Common myeloid progenitor, CD34-positive (primary cell): Measurements from ENCODE around the gene MIEF1.

Experiments used
- CTCF ChIA-PET: fragments of 350-600 bp; sonication (Branson Sonifier 250); formaldehyde crosslinking; loops from one replicate; lab custom pipeline; 2021; ENCODE audit warnings: antibody characterized with exemption; lab: Charles Lee
- POLR2A ChIA-PET: fragments of 350-600 bp; sonication (Branson Sonifier 250); formaldehyde crosslinking; loops from one replicate; lab custom pipeline; 2021; ENCODE audit warnings: antibody characterized with exemption; lab: Charles Lee
- DNase-seq, 3 donors: peaks; one replicate each; pipeline versions ENCODE4 v3.0.0 to v3.0.0-alpha.2; 2013
- H3K27ac ChIP-seq, 2 experiments: 1 replicate in 1 of 2; 2 replicates in 1 of 2; pipeline ENCODE4 v1.7.0; 2013; ENCODE audit warnings: inconsistent platforms in 2 of 2, low read length in 2 of 2, mild to moderate bottlenecking in 2 of 2, low read depth in 1 of 2, moderate library complexity in 1 of 2; ENCODE audit not compliant: severe bottlenecking in 2 of 2, insufficient read depth in 1 of 2, poor library complexity in 1 of 2
- H3K27me3 ChIP-seq, 5 experiments: replicated peaks in 2 of 5; 1 replicate in 3 of 5; 2 replicates in 2 of 5; pipeline versions ENCODE4 v1.6.1 to v1.7.0; 2013; ENCODE audit warnings: low read length in 4 of 5, mild to moderate bottlenecking in 2 of 5, moderate library complexity in 2 of 5, inconsistent platforms in 1 of 5; ENCODE audit not compliant: insufficient read depth in 5 of 5, control insufficient read depth in 4 of 5
- H3K36me3 ChIP-seq, 4 experiments: 1 replicate in 2 of 4; 2 replicates in 2 of 4; pipeline versions ENCODE4 v1.6.1 to v1.7.0; 2013; ENCODE audit warnings: low read length in 3 of 4, control low read depth in 1 of 4, mild to moderate bottlenecking in 1 of 4; ENCODE audit not compliant: control insufficient read depth in 4 of 4, insufficient read depth in 4 of 4
- H3K4me1 ChIP-seq, 4 experiments: 1 replicate in 3 of 4; 2 replicates in 1 of 4; pipeline versions ENCODE4 v1.6.1 to v1.7.1; 2013; ENCODE audit warnings: low read length in 3 of 4, mild to moderate bottlenecking in 3 of 4, control low read depth in 1 of 4, inconsistent platforms in 1 of 4, moderate library complexity in 1 of 4; ENCODE audit not compliant: control insufficient read depth in 4 of 4, insufficient read depth in 4 of 4; ENCODE audit errors: control extremely low read depth in 1 of 4
- H3K4me3 ChIP-seq, 7 experiments: 1 replicate in 4 of 7; 2 replicates in 3 of 7; pipeline versions ENCODE4 v1.5.1 to v1.7.0; 2013; ENCODE audit warnings: mild to moderate bottlenecking in 7 of 7, low read length in 6 of 7, moderate library complexity in 6 of 7, inconsistent platforms in 2 of 7, low read depth in 2 of 7, control low read depth in 1 of 7; ENCODE audit not compliant: insufficient read depth in 4 of 7, control insufficient read depth in 1 of 7; ENCODE audit errors: extremely low read depth in 1 of 7
- H3K9me3 ChIP-seq, 5 experiments: 1 replicate in 4 of 5; 2 replicates in 1 of 5; pipeline versions ENCODE4 v1.6.1 to v1.7.1; 2013; ENCODE audit warnings: low read length in 4 of 5, mild to moderate bottlenecking in 2 of 5, inconsistent platforms in 1 of 5, low read depth in 1 of 5, moderate library complexity in 1 of 5; ENCODE audit not compliant: control insufficient read depth in 4 of 5, insufficient read depth in 2 of 5; ENCODE audit errors: control extremely low read depth in 1 of 5
- WGBS: methylation state at CpG from one replicate; pipeline ENCODE4 v1.1.5; 2013; ENCODE audit not compliant: insufficient coverage; 5-methylcytosine and 5-hydroxymethylcytosine counted together

MIEF1 gene

GRCh38 chr22:39559456-39560105 lies 57.5 kb downstream of the MIEF1 start:
- CTCF ChIA-PET, result interaction anchor here (0.6 to 2.1 kb wide), 4 partner anchors 25 to 733 kb away, joined by 3 to 6 read pairs (median 3); no protein-coding TSS in a partner anchor
- Histone ChIP-seq H3K27me3 (peaks cover 2 to 77% (median 38%) of the 10 kb centered on the region in 5 experiments), H3K27ac (no peak overlapping the region), H3K4me3 (no peak overlapping the region), H3K9me3 (no peaks in the 10 kb centered on the region), H3K36me3 (no peaks in the 10 kb centered on the region), H3K4me1 (peaks cover 0 to 7% (median 2%) of the 10 kb centered on the region in 4 experiments)
- 58% methylated on average over 4 of the region's 11 CpGs for WGBS
- DNase-seq, result no peak
- POLR2A ChIA-PET, result interaction anchor here (0.6 kb wide), 1 partner anchor 17 kb away, joined by 3 read pairs; no protein-coding TSS in a partner anchor

- 67% methylated on average over 6 of the region's 6 CpGs for WGBS
- no peaks in the 10 kb centered on the region for H3K9me3 ChIP-seq
- ChIA-PET POLR2A (no interaction called here), CTCF (interaction anchor here (0.6 to 2.1 kb wide), 2 partner anchors 465 to 732 kb away, joined by 3 to 6 read pairs; no protein-coding TSS in a partner anchor)
- H3K27me3 ChIP-seq, result peaks cover 2 to 74% (median 38%) of the 10 kb centered on the region in 5 experiments
- H3K36me3 ChIP-seq, result no peaks in the 10 kb centered on the region
- H3K4me3 ChIP-seq, result no peak overlapping the region
- no peak overlapping the region for H3K27ac ChIP-seq
- H3K4me1 ChIP-seq, result peaks cover 0 to 7% (median 2%) of the 10 kb centered on the region in 4 experiments
- DNase-seq, result no peak
Observed at GRCh38 chr22:39560127-39560526, 58.0 kb downstream of the MIEF1 start.

- no peak overlapping the region for H3K4me3 ChIP-seq
- peaks cover 0 to 14% (median 9%) of the 10 kb centered on the region in 4 experiments for H3K4me1 ChIP-seq
- H3K9me3 ChIP-seq, result peaks cover 0 to 3% (median 0%) of the 10 kb centered on the region in 5 experiments
- peaks cover 0 to 48% (median 26%) of the 10 kb centered on the region in 5 experiments for H3K27me3 ChIP-seq
- ChIA-PET POLR2A (no interaction called here), CTCF (interaction anchor here (0.6 to 1.6 kb wide), 3 partner anchors 11 to 461 kb away, joined by 3 to 4 read pairs (median 3); no protein-coding TSS in a partner anchor)
- H3K36me3 ChIP-seq, result no peaks in the 10 kb centered on the region
- WGBS, result 82% methylated on average over 9 of the region's 9 CpGs
- H3K27ac ChIP-seq, result no peak overlapping the region
- peak in 1 of 3 donors; percentile 20 for DNase-seq
Observed at GRCh38 chr22:39562839-39563489, 60.9 kb downstream of the MIEF1 start.

- POLR2A ChIA-PET, result no interaction called here
Observed at GRCh38 chr22:39563571-39564428, 61.7 kb downstream of the MIEF1 start.

GRCh38 chr22:39565414-39565944 lies 63.4 kb downstream of the MIEF1 start:
- DNase-seq, result no peak
- H3K27ac ChIP-seq, result no peak overlapping the region
- ChIA-PET CTCF (no interaction called here), POLR2A (no interaction called here)
- H3K4me3 ChIP-seq, result no peak overlapping the region
- no peaks in the 10 kb centered on the region for H3K36me3 ChIP-seq
- H3K27me3 ChIP-seq, result peaks cover 0 to 23% (median 12%) of the 10 kb centered on the region in 5 experiments
- 94% methylated on average over 5 of the region's 5 CpGs for WGBS
- peaks cover 0 to 9% (median 7%) of the 10 kb centered on the region in 4 experiments for H3K4me1 ChIP-seq
- peaks cover 0 to 3% (median 0%) of the 10 kb centered on the region in 5 experiments for H3K9me3 ChIP-seq

More at GRCh38 chr22:39563571-39564428, 61.7 kb downstream of the MIEF1 start:
- WGBS, result 95% methylated on average over 7 of the region's 7 CpGs
- no peak overlapping the region for H3K27ac ChIP-seq
- peaks cover 0 to 3% (median 0%) of the 10 kb centered on the region in 5 experiments for H3K9me3 ChIP-seq
- DNase-seq, result peak in 1 of 3 donors; percentile 43
- no peak overlapping the region for H3K4me3 ChIP-seq
- CTCF ChIA-PET, result no interaction called here
- peaks cover 0 to 9% (median 7%) of the 10 kb centered on the region in 4 experiments for H3K4me1 ChIP-seq
- H3K36me3 ChIP-seq, result no peaks in the 10 kb centered on the region
- peaks cover 0 to 40% (median 23%) of the 10 kb centered on the region in 5 experiments for H3K27me3 ChIP-seq

- peak in 2 of 3 donors; percentile 24 to 28 for DNase-seq
- Histone ChIP-seq H3K27ac (no peak overlapping the region), H3K36me3 (no peaks in the 10 kb centered on the region), H3K4me1 (peaks cover 0 to 9% (median 7%) of the 10 kb centered on the region in 4 experiments), H3K4me3 (peak overlapping the region in 2 of 7 experiments; percentile 37 to 41), H3K9me3 (peaks cover 0 to 3% (median 0%) of the 10 kb centered on the region in 5 experiments), H3K27me3 (peaks cover 0 to 11% (median 8%) of the 10 kb centered on the region in 5 experiments)
- POLR2A ChIA-PET, result no interaction called here
- WGBS, result 39% methylated on average over 10 of the region's 14 CpGs
- CTCF ChIA-PET, result interaction anchor here (1.1 kb wide), 1 partner anchor 366 kb away, joined by 3 read pairs; no protein-coding TSS in a partner anchor
Observed at GRCh38 chr22:39567135-39567946, 65.3 kb downstream of the MIEF1 start.
